SK-N-SH (cell line): ENCODE data around the gene LAPTM5. TPM values are rescaled to one million over a fixed set of nuclear protein-coding genes. Genes with fewer than 3 reads are reported as not detected.

ENCODE experiments used
- CTCF ChIA-PET: fragments of 300-600, 350-600 bp; formaldehyde crosslinking; extraction: SDS; loops from one replicate; lab custom pipeline; 2021; lab: Yijun Ruan, JAX
- POLR2A ChIA-PET: fragments of 350-600 bp; sonication (Branson Sonifier 250); formaldehyde crosslinking; extraction: SDS; loops from one replicate; lab custom pipeline; 2020; ENCODE audit warnings: antibody characterized with exemption, inconsistent platforms; lab: Yijun Ruan, JAX
- DNase-seq: peaks from one replicate; pipeline ENCODE4 v3.0.0; 2012
- H2AFZ ChIP-seq: fragments of 200-600 bp; sonication (generic); 2 replicates; pipeline ENCODE4 v1.8.1; 2016; ENCODE audit warnings: antibody characterized with exemption, mild to moderate bottlenecking, low read depth
- H3F3A ChIP-seq: fragments of 200-600 bp; sonication (generic); replicated peaks from 2 replicates; pipeline ENCODE3; 2016; ENCODE audit warnings: antibody characterized with exemption, mild to moderate bottlenecking; ENCODE audit not compliant: insufficient read depth
- H3K27ac ChIP-seq, 2 experiments: fragments of 200-500 bp in 1 of 2; fragments of 200-600 bp in 1 of 2; sonication (Bioruptor generic) in 1 of 2; sonication (generic), shearing (Covaris generic) in 1 of 2; 2 replicates each; pipeline versions ENCODE4 v1.5.1 to v1.6.1; 2014 to 2016; ENCODE audit warnings: low read depth in 2 of 2, inconsistent platforms in 1 of 2, low read length in 1 of 2, mild to moderate bottlenecking in 1 of 2, mixed read lengths in 1 of 2
- H3K27me3 ChIP-seq: fragments of 200-600 bp; sonication (generic), shearing (Covaris generic); 2 replicates; pipeline ENCODE4 v1.6.1; 2016; ENCODE audit warnings: mixed run types; ENCODE audit not compliant: insufficient read depth
- H3K36me3 ChIP-seq, 2 experiments: fragments of 200-500 bp in 1 of 2; fragments of 200-600 bp in 1 of 2; sonication (Bioruptor generic) in 1 of 2; sonication (generic) in 1 of 2; replicated peaks in 1 of 2; 2 replicates each; pipeline versions ENCODE3 to v1.5.1; 2014 to 2016; ENCODE audit warnings: low read length in 1 of 2, mild to moderate bottlenecking in 1 of 2; ENCODE audit not compliant: insufficient read depth in 2 of 2, control insufficient read depth in 1 of 2
- H3K4me1 ChIP-seq, 2 experiments: fragments of 200-500 bp in 1 of 2; fragments of 200-600 bp in 1 of 2; sonication (Bioruptor generic) in 1 of 2; sonication (generic), shearing (Covaris generic) in 1 of 2; 2 replicates each; pipeline versions ENCODE4 v1.5.1 to v1.6.1; 2014 to 2016; ENCODE audit warnings: low read depth in 1 of 2, low read length in 1 of 2, mixed run types in 1 of 2; ENCODE audit not compliant: insufficient read depth in 2 of 2, control insufficient read depth in 1 of 2
- H3K4me2 ChIP-seq: fragments of 200-600 bp; sonication (generic), shearing (Covaris generic); 2 replicates; pipeline ENCODE4 v1.6.1; 2017; ENCODE audit warnings: mixed run types
- H3K4me3 ChIP-seq, 2 experiments: fragments of 200-500 bp in 1 of 2; fragments of 200-600 bp in 1 of 2; sonication (Bioruptor generic) in 1 of 2; sonication (generic), shearing (Covaris generic) in 1 of 2; 2 replicates each; pipeline versions ENCODE4 v1.5.1 to v1.8.1; 2014 to 2016; ENCODE audit warnings: low read depth in 2 of 2, inconsistent platforms in 1 of 2, low read length in 1 of 2, mild to moderate bottlenecking in 1 of 2, mixed read lengths in 1 of 2, moderate library complexity in 1 of 2
- H3K79me2 ChIP-seq: fragments of 200-600 bp; sonication (generic); 2 replicates; pipeline ENCODE4 v1.8.1; 2017; ENCODE audit warnings: mild to moderate bottlenecking; ENCODE audit not compliant: insufficient read depth
- H3K9ac ChIP-seq: fragments of 200-600 bp; sonication (generic); 2 replicates; pipeline ENCODE4 v1.6.1; 2017; ENCODE audit warnings: mixed run types
- H3K9me2 ChIP-seq: fragments of 200-600 bp; sonication (generic); 2 replicates; pipeline ENCODE4 v1.6.1; 2017; ENCODE audit warnings: mixed run types
- H3K9me3 ChIP-seq: fragments of 200-600 bp; sonication (generic); 2 replicates; pipeline ENCODE4 v1.6.1; 2017; ENCODE audit warnings: mixed run types, mild to moderate bottlenecking, moderate library complexity
- H4K20me1 ChIP-seq: fragments of 200-600 bp; sonication (generic); 2 replicates; pipeline ENCODE4 v1.6.1; 2017; ENCODE audit warnings: mild to moderate bottlenecking, mixed run types; ENCODE audit not compliant: insufficient read depth
- CHD2 ChIP-seq: fragments of 150-350 bp; IDR thresholded peaks from 2 replicates; pipeline ENCODE4 v1.6.1; 2018; ENCODE audit warnings: low read length; ENCODE audit not compliant: partially characterized antibody
- CTCF ChIP-seq: fragments of 200-600 bp; sonication (generic); IDR thresholded peaks from 2 replicates; pipeline ENCODE4 v1.6.1; 2017; ENCODE audit warnings: antibody characterized with exemption, mild to moderate bottlenecking, moderate library complexity
- FOXM1 ChIP-seq: IDR thresholded peaks from 2 replicates; pipeline ENCODE4 v1.4.0; 2012; ENCODE audit warnings: low read depth, mild to moderate bottlenecking
- MEF2A ChIP-seq: IDR thresholded peaks from 2 replicates; pipeline ENCODE4 v1.4.0; 2012; ENCODE audit warnings: low read depth, borderline replicate concordance
- MXI1 ChIP-seq: IDR thresholded peaks from 2 replicates; pipeline ENCODE4 v1.6.1; 2012; ENCODE audit warnings: mild to moderate bottlenecking, low read depth, low read length, improper control_type of control experiment
- NFIC ChIP-seq: IDR thresholded peaks from 2 replicates; pipeline ENCODE4 v1.4.0; 2012; ENCODE audit warnings: borderline replicate concordance
- RCOR1 ChIP-seq: fragments of 150-350 bp; IDR thresholded peaks from 2 replicates; pipeline ENCODE4 v1.6.1; 2017; ENCODE audit warnings: antibody characterized with exemption, low read length
- REST ChIP-seq: IDR thresholded peaks from 2 replicates; pipeline ENCODE4 v1.6.1; 2012; ENCODE audit warnings: mild to moderate bottlenecking, low read depth, low read length, moderate library complexity
- RFX5 ChIP-seq: IDR thresholded peaks from 2 replicates; pipeline ENCODE4 v1.6.1; 2012; ENCODE audit warnings: mild to moderate bottlenecking, improper control_type of control experiment, low read length
- RXRA ChIP-seq: IDR thresholded peaks from 2 replicates; pipeline ENCODE4 v1.4.0; 2012; ENCODE audit warnings: low read depth, mild to moderate bottlenecking, borderline replicate concordance
- SIN3A ChIP-seq: IDR thresholded peaks from 2 replicates; pipeline ENCODE4 v1.6.1; 2012; ENCODE audit warnings: low read depth, mild to moderate bottlenecking, low read length, moderate library complexity, borderline replicate concordance
- USF1 ChIP-seq: IDR thresholded peaks from 2 replicates; pipeline ENCODE4 v1.4.0; 2012; ENCODE audit warnings: low read depth, borderline replicate concordance
- WGBS: methylation state at CpG from one replicate; pipeline ENCODE4 v1.1.6; 2017; ENCODE audit warnings: low lambda C conversion rate; 5-methylcytosine and 5-hydroxymethylcytosine counted together
- polyA plus RNA-seq, 3 experiments: library from polyadenylated mRNA; depleted of rRNA; stranded (reverse); fragments of >200 nt; gene quantifications; 2 replicates each; pipeline ENCODE4 v1.2.3, GENCODE V29; 2012
- TF ChIP-seq, protein P1 (sequence below): fragments of 150-350 bp; IDR thresholded peaks from 2 replicates; pipeline ENCODE4 v1.6.1; 2016; ENCODE audit warnings: mild to moderate bottlenecking, low read depth, low read length
- TF ChIP-seq, protein P2 (sequence below): fragments of 150-350 bp; IDR thresholded peaks from 2 replicates; pipeline ENCODE4 v1.6.1; 2017; ENCODE audit warnings: antibody characterized with exemption, low read length, low read depth, borderline replicate concordance

Gene LAPTM5
- polyA plus RNA-seq, 1 of the 3 experiments (the other 2 are of a cell fraction): 1.1 TPM

DNA sequence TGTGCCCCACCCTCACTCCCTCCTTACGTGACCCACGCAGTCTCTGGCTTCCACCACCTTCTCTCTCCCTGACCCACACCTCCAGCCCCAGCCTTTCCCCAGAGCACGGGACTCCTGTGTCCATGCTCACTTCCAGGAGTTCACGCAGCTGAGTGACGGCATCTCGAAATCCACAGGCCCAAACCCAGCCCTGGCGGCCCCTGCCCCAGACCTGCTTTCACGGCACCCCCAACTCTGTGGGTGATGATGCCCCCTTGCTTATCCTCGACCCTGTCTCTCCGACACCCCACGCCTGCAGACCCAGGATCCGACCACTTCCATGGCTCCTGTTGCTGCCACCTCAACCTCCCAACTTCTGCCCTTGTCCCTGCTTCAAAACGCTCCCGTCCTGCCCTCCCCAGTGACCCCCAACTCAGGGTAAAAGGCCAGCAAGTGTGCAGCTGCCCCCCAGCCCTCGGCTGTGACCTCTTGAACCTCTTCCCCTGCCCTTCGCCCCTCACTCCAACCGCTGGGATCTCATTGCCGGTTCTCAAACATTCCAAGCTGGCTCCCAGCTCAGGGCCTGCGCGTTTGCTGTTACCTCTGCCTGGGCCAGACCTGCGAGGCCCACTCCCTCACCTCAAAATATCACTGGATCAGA lies 30.4 kb upstream of the LAPTM5 start (continued):
- TF ChIP-seq, protein P1, sequence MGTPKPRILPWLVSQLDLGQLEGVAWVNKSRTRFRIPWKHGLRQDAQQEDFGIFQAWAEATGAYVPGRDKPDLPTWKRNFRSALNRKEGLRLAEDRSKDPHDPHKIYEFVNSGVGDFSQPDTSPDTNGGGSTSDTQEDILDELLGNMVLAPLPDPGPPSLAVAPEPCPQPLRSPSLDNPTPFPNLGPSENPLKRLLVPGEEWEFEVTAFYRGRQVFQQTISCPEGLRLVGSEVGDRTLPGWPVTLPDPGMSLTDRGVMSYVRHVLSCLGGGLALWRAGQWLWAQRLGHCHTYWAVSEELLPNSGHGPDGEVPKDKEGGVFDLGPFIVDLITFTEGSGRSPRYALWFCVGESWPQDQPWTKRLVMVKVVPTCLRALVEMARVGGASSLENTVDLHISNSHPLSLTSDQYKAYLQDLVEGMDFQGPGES: no peak
- no peak for TF ChIP-seq USF1
- TF ChIP-seq MEF2A: no peak

GRCh38 chr1:30787266-30787665 lies 29.7 kb upstream of the LAPTM5 start:
- Histone ChIP-seq H3F3A (no peaks in the 10 kb centered on the region), H3K4me3 (no peak overlapping the region), H2AFZ (no peak overlapping the region), H3K9me2 (no peaks in the 10 kb centered on the region), H3K27ac (no peak overlapping the region), H3K9ac (no peak overlapping the region), H3K4me1 (peaks cover 0 to 2% of the 10 kb centered on the region in 2 experiments; a peak in 1 of 4 replicates), H3K36me3 (no peaks in the 10 kb centered on the region), H3K27me3 (no peaks in the 10 kb centered on the region; the same call in 1 of the 2 replicates), H3K4me2 (no peak overlapping the region), H3K79me2 (no peaks in the 10 kb centered on the region), H3K9me3 (no peaks in the 10 kb centered on the region), H4K20me1 (no peaks in the 10 kb centered on the region)
- ChIA-PET POLR2A (no interaction called here), CTCF (interaction anchor here (0.9 to 12.1 kb wide), 5 partner anchors 13 to 125 kb away, joined by 3 to 377 read pairs (median 215); partner anchors contain the start of gene MATN1)
- WGBS: 73% methylated on average over 5 of the region's 5 CpGs
- no peak for DNase-seq
- TF ChIP-seq SIN3A (no peak), MXI1 (no peak), REST (no peak), RXRA (no peak), CTCF (no peak), RCOR1 (no peak), CHD2 (no peak), NFIC (no peak), RFX5 (no peak), FOXM1 (no peak)
- TF ChIP-seq, protein P2, sequence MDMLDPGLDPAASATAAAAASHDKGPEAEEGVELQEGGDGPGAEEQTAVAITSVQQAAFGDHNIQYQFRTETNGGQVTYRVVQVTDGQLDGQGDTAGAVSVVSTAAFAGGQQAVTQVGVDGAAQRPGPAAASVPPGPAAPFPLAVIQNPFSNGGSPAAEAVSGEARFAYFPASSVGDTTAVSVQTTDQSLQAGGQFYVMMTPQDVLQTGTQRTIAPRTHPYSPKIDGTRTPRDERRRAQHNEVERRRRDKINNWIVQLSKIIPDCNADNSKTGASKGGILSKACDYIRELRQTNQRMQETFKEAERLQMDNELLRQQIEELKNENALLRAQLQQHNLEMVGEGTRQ: no peak
